Hematopoietic multipotent progenitor cell treated with erythropoietin and hydrocortisone succinate and interleukin-3 and kit ligand, for 8 days (in vitro differentiated cells): ENCODE results near the gene MAPK8IP1.
A peak's percentile ranks its signal among the peaks of the same experiment; 100 is the strongest.
"Not testable (repeated sequence)": the region's sequence is repeated elsewhere in the genome, so short reads cannot be mapped to it uniquely, and the experiment has no call there.

Experiments used
- DNase-seq: peaks from one replicate; pipeline ENCODE4 v3.0.0-alpha.2; 2015

Gene MAPK8IP1

GRCh38 chr11:45885274-45885920 lies at the start of gene MAPK8IP1:
Gene MAPK8IP1, plus strand, starts transcription at chr11:45885651. Its CDS starts 170 bp downstream, at chr11:45885821.
- peak; percentile 46 for DNase-seq

GRCh38 chr11:45839204-45839603 lies 46.2 kb upstream of the MAPK8IP1 start:
- no peak for DNase-seq

GRCh38 chr11:45840251-45840650 lies 45.2 kb upstream of the MAPK8IP1 start:
- not testable (repeated sequence) for DNase-seq

GRCh38 chr11:45843158-45843924 lies 42.1 kb upstream of the MAPK8IP1 start:
- DNase-seq: peak; percentile 90

GRCh38 chr11:45844822-45845578 lies 40.5 kb upstream of the MAPK8IP1 start:
- no peak for DNase-seq

GRCh38 chr11:45846174-45846675 lies 39.2 kb upstream of the MAPK8IP1 start:
- DNase-seq: no peak

- peak; percentile 97 for DNase-seq
Observed at GRCh38 chr11:45846974-45847910, 38.2 kb upstream of the MAPK8IP1 start, which contains the start of gene CRY2. Gene CRY2, plus strand, starts transcription at chr11:45847475. Its CDS starts 16 bp downstream, at chr11:45847491.

- DNase-seq: peak; percentile 87
Observed at GRCh38 chr11:45847911-45848316, 37.5 kb upstream of the MAPK8IP1 start.

GRCh38 chr11:45848654-45849081 lies 36.8 kb upstream of the MAPK8IP1 start:
- DNase-seq: no peak

GRCh38 chr11:45850446-45850845 lies 35.0 kb upstream of the MAPK8IP1 start:
- DNase-seq: no peak

- no peak for DNase-seq
Observed at GRCh38 chr11:45851228-45851627, 34.2 kb upstream of the MAPK8IP1 start.

- no peak for DNase-seq
Observed at GRCh38 chr11:45852018-45852711, 33.3 kb upstream of the MAPK8IP1 start.

- no peak for DNase-seq
Observed at GRCh38 chr11:45852712-45853101, 32.7 kb upstream of the MAPK8IP1 start.

- no peak for DNase-seq
Observed at GRCh38 chr11:45853332-45854219, 31.9 kb upstream of the MAPK8IP1 start.

GRCh38 chr11:45855308-45855707 lies 30.1 kb upstream of the MAPK8IP1 start:
- DNase-seq: no peak

GRCh38 chr11:45856044-45856468 lies 29.4 kb upstream of the MAPK8IP1 start:
- DNase-seq: no peak

GRCh38 chr11:45857961-45858474 lies 27.4 kb upstream of the MAPK8IP1 start:
- DNase-seq: no peak

GRCh38 chr11:45858751-45859398 lies 26.6 kb upstream of the MAPK8IP1 start:
- no peak for DNase-seq

- no peak for DNase-seq
Observed at GRCh38 chr11:45859661-45860140, 25.8 kb upstream of the MAPK8IP1 start.
